ENCODE results near the gene MYO15A. TPM values are rescaled to one million over a fixed set of nuclear protein-coding genes. Genes with fewer than 3 reads are reported as not detected.

MYO15A gene
- total RNA-seq, 1 donor, result 1.1 TPM

- no peaks in the 10 kb centered on the region for H3K36me3 ChIP-seq (ENCODE audit: insufficient read depth, low read length)
- no peak overlapping the region for H3K4me2 ChIP-seq (ENCODE audit: insufficient read depth, low read length)
- no peaks in the 10 kb centered on the region for H3K27me3 ChIP-seq (ENCODE audit: insufficient read depth, low read length)
- H3K4me1 ChIP-seq (ENCODE audit: insufficient read depth, low read length), result peaks cover 20% of the 10 kb centered on the region
- no peak overlapping the region for H3K27ac ChIP-seq (ENCODE audit: low read depth, low read length)
- no peak overlapping the region for H3K4me3 ChIP-seq (ENCODE audit: insufficient read depth, low read length)
- H3K9me3 ChIP-seq (ENCODE audit: low read depth, low read length), result no peaks in the 10 kb centered on the region
- H2AFZ ChIP-seq (ENCODE audit: low read length), result no peak overlapping the region
- peak; percentile 93 for DNase-seq (ENCODE audit: insufficient read length, low spot score, missing footprints)
- no peaks in the 10 kb centered on the region for H3K79me2 ChIP-seq (ENCODE audit: insufficient read depth, low read length)
- no peak for TF ChIP-seq CTCF (IDR thresholded peaks at IDR 0.05; ENCODE audit: extremely low read depth, low read depth, low read length)
- H4K20me1 ChIP-seq (ENCODE audit: insufficient read depth, low read length), result no peaks in the 10 kb centered on the region
Observed at GRCh38 chr17:18161207-18162145, 52.9 kb downstream of the MYO15A start.

GRCh38 chr17:18163547-18163946, 55.0 kb downstream of the MYO15A start:
- Histone ChIP-seq H4K20me1 (ENCODE audit: insufficient read depth, low read length) (no peaks in the 10 kb centered on the region), H3K27me3 (ENCODE audit: insufficient read depth, low read length) (no peaks in the 10 kb centered on the region), H2AFZ (ENCODE audit: low read length) (no peak overlapping the region), H3K9me3 (ENCODE audit: low read depth, low read length) (no peaks in the 10 kb centered on the region), H3K79me2 (ENCODE audit: insufficient read depth, low read length) (no peaks in the 10 kb centered on the region), H3K4me1 (ENCODE audit: insufficient read depth, low read length) (peaks cover 20% of the 10 kb centered on the region), H3K27ac (ENCODE audit: low read depth, low read length) (no peak overlapping the region), H3K36me3 (ENCODE audit: insufficient read depth, low read length) (no peaks in the 10 kb centered on the region), H3K4me2 (ENCODE audit: insufficient read depth, low read length) (no peak overlapping the region), H3K4me3 (ENCODE audit: insufficient read depth, low read length) (no peak overlapping the region)
- no peak for TF ChIP-seq CTCF (IDR thresholded peaks at IDR 0.05; ENCODE audit: extremely low read depth, low read depth, low read length)
- DNase-seq (ENCODE audit: insufficient read length, low spot score, missing footprints), result no peak

GRCh38 chr17:18166894-18167293, 58.3 kb downstream of the MYO15A start:
- peak; percentile 20 for TF ChIP-seq CTCF (IDR thresholded peaks at IDR 0.05; ENCODE audit: extremely low read depth, low read depth, low read length)
- peak; percentile 68 for DNase-seq (ENCODE audit: insufficient read length, low spot score, missing footprints)

GRCh38 chr17:18167421-18167820, 58.9 kb downstream of the MYO15A start:
- Histone ChIP-seq H3K27me3 (ENCODE audit: insufficient read depth, low read length) (no peaks in the 10 kb centered on the region), H3K27ac (ENCODE audit: low read depth, low read length) (no peak overlapping the region), H3K79me2 (ENCODE audit: insufficient read depth, low read length) (no peaks in the 10 kb centered on the region), H4K20me1 (ENCODE audit: insufficient read depth, low read length) (no peaks in the 10 kb centered on the region), H3K9me3 (ENCODE audit: low read depth, low read length) (no peaks in the 10 kb centered on the region), H2AFZ (ENCODE audit: low read length) (no peak overlapping the region), H3K4me3 (ENCODE audit: insufficient read depth, low read length) (no peak overlapping the region), H3K4me2 (ENCODE audit: insufficient read depth, low read length) (no peak overlapping the region), H3K4me1 (ENCODE audit: insufficient read depth, low read length) (no peaks in the 10 kb centered on the region), H3K36me3 (ENCODE audit: insufficient read depth, low read length) (no peaks in the 10 kb centered on the region)
- DNase-seq (ENCODE audit: insufficient read length, low spot score, missing footprints), result peak; percentile 83
- no peak for TF ChIP-seq CTCF (IDR thresholded peaks at IDR 0.05; ENCODE audit: extremely low read depth, low read depth, low read length)

More at GRCh38 chr17:18166894-18167293, 58.3 kb downstream of the MYO15A start:
- no peaks in the 10 kb centered on the region for H3K9me3 ChIP-seq (ENCODE audit: low read depth, low read length)
- H3K79me2 ChIP-seq (ENCODE audit: insufficient read depth, low read length), result no peaks in the 10 kb centered on the region
- no peak overlapping the region for H2AFZ ChIP-seq (ENCODE audit: low read length)
- no peak overlapping the region for H3K4me3 ChIP-seq (ENCODE audit: insufficient read depth, low read length)
- no peaks in the 10 kb centered on the region for H4K20me1 ChIP-seq (ENCODE audit: insufficient read depth, low read length)
- no peaks in the 10 kb centered on the region for H3K27me3 ChIP-seq (ENCODE audit: insufficient read depth, low read length)
- H3K4me2 ChIP-seq (ENCODE audit: insufficient read depth, low read length), result no peak overlapping the region
- no peaks in the 10 kb centered on the region for H3K36me3 ChIP-seq (ENCODE audit: insufficient read depth, low read length)
- H3K27ac ChIP-seq (ENCODE audit: low read depth, low read length), result no peak overlapping the region
- H3K4me1 ChIP-seq (ENCODE audit: insufficient read depth, low read length), result peaks cover 4% of the 10 kb centered on the region
